NB4 (cell line): ENCODE data around the gene SMNDC1.
A peak's percentile ranks its signal among the peaks of the same experiment; 100 is the strongest.

Source experiments
- DNase-seq: peaks from one replicate; pipeline ENCODE4 v3.0.0; 2010; ENCODE audit warnings: low read depth
- H3K4me3 ChIP-seq: one replicate; pipeline ENCODE4 v1.5.1; 2011; ENCODE audit warnings: mild to moderate bottlenecking, low read depth, low read length, moderate library complexity
- CTCF ChIP-seq: IDR thresholded peaks from one replicate; pipeline ENCODE4 v1.5.1; 2012; ENCODE audit warnings: low read depth, low read length
- MAX ChIP-seq: IDR thresholded peaks from 2 replicates; pipeline ENCODE4 v1.6.1; 2011; ENCODE audit warnings: low read depth, low read length
- MYC ChIP-seq: IDR thresholded peaks from 2 replicates; pipeline ENCODE4 v1.6.1; 2011; ENCODE audit warnings: low read depth, low read length
- POLR2A ChIP-seq: IDR thresholded peaks from 2 replicates; pipeline ENCODE4 v1.6.1; 2011; ENCODE audit warnings: mild to moderate bottlenecking; ENCODE audit not compliant: insufficient read length; ENCODE audit errors: extremely low read depth

SMNDC1 gene

DNA sequence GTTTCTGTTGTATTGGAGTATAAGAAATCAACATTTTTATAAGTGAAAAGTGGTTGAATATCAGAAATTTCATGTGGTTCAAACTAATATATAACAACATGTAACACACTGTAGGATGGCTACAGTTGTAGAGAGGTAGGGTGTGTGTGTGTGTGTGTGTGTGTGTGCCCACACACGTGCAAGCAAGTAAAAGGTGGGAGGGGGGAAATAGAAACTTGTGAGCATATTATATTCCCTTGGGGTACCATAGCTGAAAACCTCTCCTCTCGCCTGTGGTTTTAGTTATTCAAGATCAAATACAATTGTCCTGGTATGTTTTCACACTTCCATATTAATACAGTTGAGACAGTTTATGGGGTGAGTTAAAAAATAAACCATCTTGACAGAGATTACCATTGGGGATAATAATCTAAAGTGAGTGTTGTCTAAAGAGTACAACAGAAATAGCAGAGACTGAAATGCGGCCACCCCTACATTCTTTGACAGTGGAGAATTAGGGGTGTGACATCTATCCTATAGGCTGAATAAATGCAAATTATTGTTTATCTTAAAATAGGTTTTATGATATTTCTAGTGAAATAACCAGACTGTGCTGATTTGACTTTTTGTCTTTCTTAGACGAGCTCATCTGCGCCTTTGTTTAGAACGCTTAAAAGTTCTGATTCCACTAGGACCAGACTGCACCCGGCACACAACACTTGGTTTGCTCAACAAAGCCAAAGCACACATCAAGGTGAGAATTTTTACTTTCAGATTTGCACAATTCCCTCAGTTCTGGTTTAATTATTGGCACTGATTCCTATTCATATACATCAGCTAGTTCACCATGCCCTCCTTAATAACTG is 25.9 kb downstream of the SMNDC1 start:
- H3K4me3 ChIP-seq, result no peak overlapping the region
- DNase-seq, result peak; percentile 48
- TF ChIP-seq POLR2A (no peak), MAX (no peak), CTCF (no peak), MYC (no peak)

- no peak for DNase-seq
- H3K4me3 ChIP-seq, result no peak overlapping the region
- TF ChIP-seq POLR2A (no peak), CTCF (no peak), MYC (no peak), MAX (no peak)
These were observed 27.1 kb downstream of the SMNDC1 start for GRCh38 chr10:110277591-110277990.

DNA sequence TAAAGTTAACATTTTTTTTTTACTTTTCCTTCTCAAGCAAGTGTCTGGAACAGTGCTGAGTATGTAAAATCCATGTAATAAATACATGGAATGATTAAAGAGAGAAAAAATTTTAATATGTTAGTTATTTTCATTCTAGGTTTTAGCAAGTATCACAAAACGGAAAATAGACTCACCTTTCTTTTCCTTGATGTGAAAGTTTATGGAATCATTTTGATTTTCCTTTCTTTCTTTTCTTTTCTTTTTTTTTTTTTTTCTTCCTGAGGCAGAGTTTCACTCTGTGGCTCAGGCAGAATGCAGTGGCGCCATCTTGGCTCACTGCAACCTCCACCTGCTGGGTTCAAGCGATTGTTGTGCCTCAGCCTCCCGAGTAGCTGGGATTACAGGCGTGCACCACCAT is 28.1 kb downstream of the SMNDC1 start:
- TF ChIP-seq CTCF, result no peak
- TF ChIP-seq POLR2A, result no peak
- TF ChIP-seq MAX, result no peak
- TF ChIP-seq MYC, result no peak
- H3K4me3 ChIP-seq, result no peak overlapping the region
- no peak for DNase-seq

- no peak overlapping the region for H3K4me3 ChIP-seq
- TF ChIP-seq MAX, result no peak
- TF ChIP-seq CTCF, result no peak
- TF ChIP-seq POLR2A, result no peak
- TF ChIP-seq MYC, result no peak
- DNase-seq, result no peak
These were observed 29.5 kb downstream of the SMNDC1 start for GRCh38 chr10:110275128-110275729.

- TF ChIP-seq MAX, result no peak
- DNase-seq, result no peak
- H3K4me3 ChIP-seq, result no peak overlapping the region
These were observed 30.1 kb downstream of the SMNDC1 start for GRCh38 chr10:110274647-110275046.

GRCh38 chr10:110274072-110274627 is 30.6 kb downstream of the SMNDC1 start:
- peak; percentile 27 for DNase-seq
- TF ChIP-seq MYC, result no peak
- TF ChIP-seq POLR2A, result no peak
- no peak for TF ChIP-seq MAX
- no peak for TF ChIP-seq CTCF
- H3K4me3 ChIP-seq, result no peak overlapping the region
